ENCODE measurements around the gene ITPR1.

The ITPR1 gene

GRCh38 chr3:4786431-4786830 lies 293.3 kb downstream of the ITPR1 start:
- ChIA-PET POLR2A (no interaction called here), CTCF (no interaction called here)
- H3K36me3 ChIP-seq (ENCODE audit: control insufficient read depth in 2 of 2, insufficient read depth in 1 of 2, low read length in 2 of 2), result peaks cover 0 to 41% of the 10 kb centered on the region in 2 experiments; a peak in 1 of 3 replicates
- no peak overlapping the region for H3K4me3 ChIP-seq (ENCODE audit: low read depth, low read length)
- TF ChIP-seq ZNF24 (tag by site-specific recombination; IDR thresholded peaks at IDR 0.05), result no peak
- TF ChIP-seq GLI2 (tag by site-specific recombination; IDR thresholded peaks at IDR 0.05; ENCODE audit: borderline replicate concordance, low read depth), result no peak
- TF ChIP-seq ZNF629 (tag by site-specific recombination; IDR thresholded peaks at IDR 0.05), result no peak
- TF ChIP-seq ZNF610 (tag by site-specific recombination; IDR thresholded peaks at IDR 0.05; ENCODE audit: borderline replicate concordance), result no peak
- TF ChIP-seq ATF2 (tag by site-specific recombination; IDR thresholded peaks at IDR 0.05; ENCODE audit: low read depth), result no peak
- no peak for TF ChIP-seq ZNF658 (tag by site-specific recombination; IDR thresholded peaks at IDR 0.05)
- TF ChIP-seq ZNF624 (tag by site-specific recombination; IDR thresholded peaks at IDR 0.05), result no peak
- TF ChIP-seq, protein P1, sequence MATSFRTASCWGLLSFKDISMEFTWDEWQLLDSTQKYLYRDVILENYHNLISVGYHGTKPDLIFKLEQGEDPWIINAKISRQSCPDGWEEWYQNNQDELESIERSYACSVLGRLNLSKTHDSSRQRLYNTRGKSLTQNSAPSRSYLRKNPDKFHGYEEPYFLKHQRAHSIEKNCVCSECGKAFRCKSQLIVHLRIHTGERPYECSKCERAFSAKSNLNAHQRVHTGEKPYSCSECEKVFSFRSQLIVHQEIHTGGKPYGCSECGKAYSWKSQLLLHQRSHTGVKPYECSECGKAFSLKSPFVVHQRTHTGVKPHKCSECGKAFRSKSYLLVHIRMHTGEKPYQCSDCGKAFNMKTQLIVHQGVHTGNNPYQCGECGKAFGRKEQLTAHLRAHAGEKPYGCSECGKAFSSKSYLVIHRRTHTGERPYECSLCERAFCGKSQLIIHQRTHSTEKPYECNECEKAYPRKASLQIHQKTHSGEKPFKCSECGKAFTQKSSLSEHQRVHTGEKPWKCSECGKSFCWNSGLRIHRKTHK (tag by site-specific recombination; IDR thresholded peaks at IDR 0.05), result no peak
- TF ChIP-seq ZNF155 (tag by site-specific recombination; IDR thresholded peaks at IDR 0.05), result no peak
- no peak for TF ChIP-seq ZNF132 (tag by site-specific recombination; IDR thresholded peaks at IDR 0.05; ENCODE audit: borderline replicate concordance)
- TF ChIP-seq ZFHX2 (tag by site-specific recombination; conservative IDR thresholded peaks at IDR 0.05), result no peak
- no peak for TF ChIP-seq TRIM28 (IDR thresholded peaks at IDR 0.05; ENCODE audit: borderline replicate concordance, low read length)
- TF ChIP-seq, protein P2, sequence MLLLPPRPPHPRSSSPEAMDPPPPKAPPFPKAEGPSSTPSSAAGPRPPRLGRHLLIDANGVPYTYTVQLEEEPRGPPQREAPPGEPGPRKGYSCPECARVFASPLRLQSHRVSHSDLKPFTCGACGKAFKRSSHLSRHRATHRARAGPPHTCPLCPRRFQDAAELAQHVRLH (tag by site-specific recombination; IDR thresholded peaks at IDR 0.05), result no peak
- no peak for TF ChIP-seq ZBTB1 (tag by site-specific recombination; IDR thresholded peaks at IDR 0.05)
- TF ChIP-seq ZBTB8A (tag by site-specific recombination; IDR thresholded peaks at IDR 0.05), result no peak
- no peak for TF ChIP-seq KLF17 (tag by site-specific recombination; IDR thresholded peaks at IDR 0.05)
- H3K27ac ChIP-seq (ENCODE audit: extremely low read depth, low read depth, low read length), result no peak overlapping the region
- no peaks in the 10 kb centered on the region for H3K9me3 ChIP-seq (ENCODE audit: control insufficient read depth, insufficient read depth, low read depth, low read length)
- no peaks in the 10 kb centered on the region for H3K4me1 ChIP-seq (ENCODE audit: control insufficient read depth, insufficient read depth, low read length)

DNA sequence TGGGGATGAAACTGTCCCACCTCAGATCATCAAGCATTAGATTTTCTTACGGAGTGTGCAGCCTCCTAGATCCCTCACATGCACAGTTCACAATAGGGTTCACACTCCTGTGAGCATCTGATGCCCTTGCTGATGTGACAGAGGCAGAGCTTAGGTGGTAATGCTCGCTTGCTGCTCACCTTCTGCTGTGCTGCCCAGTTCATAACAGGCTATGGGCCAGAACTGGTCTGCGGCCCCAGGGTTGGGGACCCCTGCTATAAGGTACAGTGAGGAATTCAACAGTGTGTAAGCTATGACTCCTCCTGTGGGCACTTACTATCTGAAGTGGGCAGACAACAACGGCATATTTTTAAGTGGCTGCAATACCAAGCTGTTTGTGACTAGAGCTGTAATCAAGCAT lies 298.2 kb downstream of the ITPR1 start:
- Histone ChIP-seq H3K4me3 (ENCODE audit: low read depth, low read length) (no peak overlapping the region), H3K36me3 (ENCODE audit: control insufficient read depth in 2 of 2, insufficient read depth in 1 of 2, low read length in 2 of 2) (peaks cover 0 to 32% of the 10 kb centered on the region in 2 experiments; a peak in 1 of 3 replicates), H3K27ac (ENCODE audit: extremely low read depth, low read depth, low read length) (no peak overlapping the region), H3K4me1 (ENCODE audit: control insufficient read depth, insufficient read depth, low read length) (no peaks in the 10 kb centered on the region), H3K9me3 (ENCODE audit: control insufficient read depth, insufficient read depth, low read depth, low read length) (no peaks in the 10 kb centered on the region)
- peak; percentile 98 for TF ChIP-seq ZNF549 (tag by site-specific recombination; IDR thresholded peaks at IDR 0.05)
- TF ChIP-seq, protein P3, sequence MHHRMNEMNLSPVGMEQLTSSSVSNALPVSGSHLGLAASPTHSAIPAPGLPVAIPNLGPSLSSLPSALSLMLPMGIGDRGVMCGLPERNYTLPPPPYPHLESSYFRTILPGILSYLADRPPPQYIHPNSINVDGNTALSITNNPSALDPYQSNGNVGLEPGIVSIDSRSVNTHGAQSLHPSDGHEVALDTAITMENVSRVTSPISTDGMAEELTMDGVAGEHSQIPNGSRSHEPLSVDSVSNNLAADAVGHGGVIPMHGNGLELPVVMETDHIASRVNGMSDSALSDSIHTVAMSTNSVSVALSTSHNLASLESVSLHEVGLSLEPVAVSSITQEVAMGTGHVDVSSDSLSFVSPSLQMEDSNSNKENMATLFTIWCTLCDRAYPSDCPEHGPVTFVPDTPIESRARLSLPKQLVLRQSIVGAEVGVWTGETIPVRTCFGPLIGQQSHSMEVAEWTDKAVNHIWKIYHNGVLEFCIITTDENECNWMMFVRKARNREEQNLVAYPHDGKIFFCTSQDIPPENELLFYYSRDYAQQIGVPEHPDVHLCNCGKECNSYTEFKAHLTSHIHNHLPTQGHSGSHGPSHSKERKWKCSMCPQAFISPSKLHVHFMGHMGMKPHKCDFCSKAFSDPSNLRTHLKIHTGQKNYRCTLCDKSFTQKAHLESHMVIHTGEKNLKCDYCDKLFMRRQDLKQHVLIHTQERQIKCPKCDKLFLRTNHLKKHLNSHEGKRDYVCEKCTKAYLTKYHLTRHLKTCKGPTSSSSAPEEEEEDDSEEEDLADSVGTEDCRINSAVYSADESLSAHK (tag by site-specific recombination; IDR thresholded peaks at IDR 0.05), result no peak
- CTCF ChIA-PET, result no interaction called here
- POLR2A ChIA-PET, result no interaction called here

All from HEK293 (cell line).